Neural cell (in vitro differentiated cells): ENCODE measurements around the gene BABAM2. TPM values are rescaled to one million over a fixed set of nuclear protein-coding genes. Genes with fewer than 3 reads are reported as not detected.

Experiments used
- H2AFZ ChIP-seq: fragments of 200-600, 300-800 bp; sonication (generic), shearing (Covaris generic); 2 replicates; pipeline ENCODE4 v1.6.0; 2014; ENCODE audit warnings: low read depth, mild to moderate bottlenecking, antibody characterized with exemption, low read length, moderate library complexity
- H3F3A ChIP-seq: fragments of 200-600 bp; shearing (Covaris generic); 2 replicates; pipeline ENCODE4 v1.6.1; 2016; ENCODE audit warnings: mild to moderate bottlenecking, moderate library complexity, mixed read lengths, antibody characterized with exemption, low read length; ENCODE audit not compliant: insufficient read depth, poor library complexity, severe bottlenecking
- H3K27ac ChIP-seq: fragments of 200-600, 300-800 bp; sonication (generic), shearing (Covaris generic); 2 replicates; pipeline ENCODE4 v1.5.1; 2014; ENCODE audit warnings: mild to moderate bottlenecking, low read length, moderate library complexity
- H3K27me3 ChIP-seq: fragments of 300-800, 200-600 bp; sonication (generic), shearing (Covaris generic); 2 replicates; pipeline ENCODE4 v1.6.0; 2014; ENCODE audit warnings: mild to moderate bottlenecking, low read depth, low read length, moderate library complexity; ENCODE audit not compliant: insufficient read depth
- H3K36me3 ChIP-seq: fragments of 300-800, 200-600 bp; sonication (generic), shearing (Covaris generic); 2 replicates; pipeline ENCODE4 v1.5.1; 2014; ENCODE audit warnings: mild to moderate bottlenecking, antibody characterized with exemption, low read length, moderate library complexity; ENCODE audit not compliant: insufficient read depth
- H3K4me2 ChIP-seq: fragments of 300-800, 200-600 bp; sonication (generic), shearing (Covaris generic); 2 replicates; pipeline ENCODE4 v1.6.0; 2014; ENCODE audit warnings: mild to moderate bottlenecking, low read length
- H3K4me3 ChIP-seq: fragments of 300-800, 200-600 bp; sonication (generic), shearing (Covaris generic); 2 replicates; pipeline ENCODE4 v1.5.1; 2014; ENCODE audit warnings: mild to moderate bottlenecking, low read length, moderate library complexity
- H3K79me2 ChIP-seq: fragments of 200-600 bp; shearing (Covaris generic); replicated peaks from 2 replicates; pipeline ENCODE4 v1.6.0; 2014; ENCODE audit warnings: mild to moderate bottlenecking, low read length, moderate library complexity; ENCODE audit not compliant: insufficient read depth
- H3K9ac ChIP-seq: fragments of 300-800, 200-600 bp; sonication (generic), shearing (Covaris generic); 2 replicates; pipeline ENCODE4 v1.6.1; 2016; ENCODE audit warnings: mild to moderate bottlenecking, low read length, mixed read lengths
- H3K9me2 ChIP-seq: fragments of 200-600 bp; shearing (Covaris generic); 2 replicates; pipeline ENCODE4 v1.6.1; 2016; ENCODE audit warnings: mild to moderate bottlenecking, low read length, mixed read lengths; ENCODE audit not compliant: insufficient read depth
- H3K9me3 ChIP-seq: fragments of 200-600, 300-800 bp; sonication (generic), shearing (Covaris generic); 2 replicates; pipeline ENCODE4 v1.6.1; 2016; ENCODE audit warnings: mild to moderate bottlenecking, mixed run types, low read length, moderate library complexity, mixed read lengths
- H4K20me1 ChIP-seq: fragments of 200-600 bp; shearing (Covaris generic); 2 replicates; pipeline ENCODE4 v1.6.1; 2016; ENCODE audit warnings: mild to moderate bottlenecking, mixed run types; ENCODE audit not compliant: insufficient read depth
- EP300 ChIP-seq: fragments of 450-650 bp; conservative IDR thresholded peaks from 2 replicates; pipeline ENCODE4 v1.6.1; 2014; ENCODE audit warnings: antibody characterized with exemption, mild to moderate bottlenecking, moderate library complexity; ENCODE audit not compliant: poor library complexity, severe bottlenecking
- EZH2 ChIP-seq: fragments of 200-600, 300-800 bp; shearing (Covaris generic), sonication (generic); IDR thresholded peaks from 2 replicates; pipeline ENCODE4 v1.6.1; 2014; ENCODE audit warnings: antibody characterized with exemption, low read length, borderline replicate concordance, mild to moderate bottlenecking; ENCODE audit not compliant: insufficient read depth, poor library complexity, severe bottlenecking
- MXI1 ChIP-seq: fragments of 450-650 bp; conservative IDR thresholded peaks from 2 replicates; pipeline ENCODE4 v1.6.1; 2014; ENCODE audit warnings: antibody characterized with exemption, mild to moderate bottlenecking; ENCODE audit not compliant: poor library complexity, severe bottlenecking
- POLR2AphosphoS5 ChIP-seq: IDR thresholded peaks from 2 replicates; pipeline ENCODE4 v1.6.1; 2012
- RAD21 ChIP-seq: fragments of 450-650 bp; conservative IDR thresholded peaks from 2 replicates; pipeline ENCODE4 v1.6.1; 2014; ENCODE audit warnings: antibody characterized with exemption, mild to moderate bottlenecking, moderate library complexity
- SMC3 ChIP-seq: fragments of 450-650 bp; conservative IDR thresholded peaks from 2 replicates; pipeline ENCODE4 v1.6.1; 2014; ENCODE audit warnings: antibody characterized with exemption, mild to moderate bottlenecking, moderate library complexity; ENCODE audit not compliant: poor library complexity
- TAF1 ChIP-seq: IDR thresholded peaks from 2 replicates; pipeline ENCODE4 v1.6.1; 2012; ENCODE audit warnings: low read depth
- polyA plus RNA-seq: library from polyadenylated mRNA; depleted of rRNA; stranded (reverse); fragments of >200 nt; gene quantifications from 2 replicates; pipeline ENCODE4 v1.2.3, GENCODE V29; 2014
- TF ChIP-seq, protein P1 (sequence below): IDR thresholded peaks from 2 replicates; pipeline ENCODE4 v1.6.1; 2012; ENCODE audit warnings: borderline replicate concordance
- TF ChIP-seq, protein P2 (sequence below): fragments of 450-650 bp; IDR thresholded peaks from 2 replicates; pipeline ENCODE4 v1.5.1; 2014; ENCODE audit warnings: antibody characterized with exemption, mild to moderate bottlenecking, moderate library complexity; ENCODE audit not compliant: poor library complexity, severe bottlenecking

BABAM2 gene
- polyA plus RNA-seq, 1 donor from 2014 or later = 15.3 TPM

DNA sequence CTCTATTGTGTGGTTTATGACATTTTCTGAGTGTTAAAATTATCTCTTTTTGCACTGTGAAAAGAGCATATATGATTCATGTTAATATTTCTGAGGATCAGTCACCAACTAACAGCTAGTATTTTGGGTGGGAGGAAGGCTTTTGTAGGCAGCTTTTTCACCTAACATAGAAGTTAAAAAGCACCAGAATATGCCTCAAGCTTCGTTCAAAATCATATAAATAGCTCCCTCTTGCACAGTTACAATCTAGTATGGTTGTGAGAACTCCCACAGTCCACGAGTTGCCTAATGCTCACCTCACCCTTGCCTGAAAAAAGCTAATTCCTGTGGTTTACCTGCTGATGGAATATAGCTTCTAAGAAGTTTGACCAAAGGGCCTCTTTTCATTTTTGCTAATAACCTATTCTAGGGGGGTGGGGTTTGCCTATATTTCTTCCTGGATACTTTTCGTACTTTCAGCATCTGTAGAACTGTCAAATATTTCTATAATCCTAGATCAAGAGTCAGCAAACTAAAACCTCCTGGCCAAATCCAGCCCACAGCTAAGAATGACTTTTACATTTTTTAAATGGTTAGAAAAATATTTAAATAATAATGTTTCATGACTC lies 335.0 kb downstream of the BABAM2 start:
- Histone ChIP-seq H3K27me3 (no peaks in the 10 kb centered on the region), H3K4me2 (no peak overlapping the region), H3K27ac (no peak overlapping the region), H3K9ac (no peak overlapping the region), H3K79me2 (no peaks in the 10 kb centered on the region), H3F3A (no peaks in the 10 kb centered on the region), H4K20me1 (no peaks in the 10 kb centered on the region), H3K36me3 (no peaks in the 10 kb centered on the region), H3K9me2 (no peaks in the 10 kb centered on the region), H3K4me3 (no peak overlapping the region), H2AFZ (no peak overlapping the region), H3K9me3 (no peaks in the 10 kb centered on the region)
- TF ChIP-seq, protein P1, sequence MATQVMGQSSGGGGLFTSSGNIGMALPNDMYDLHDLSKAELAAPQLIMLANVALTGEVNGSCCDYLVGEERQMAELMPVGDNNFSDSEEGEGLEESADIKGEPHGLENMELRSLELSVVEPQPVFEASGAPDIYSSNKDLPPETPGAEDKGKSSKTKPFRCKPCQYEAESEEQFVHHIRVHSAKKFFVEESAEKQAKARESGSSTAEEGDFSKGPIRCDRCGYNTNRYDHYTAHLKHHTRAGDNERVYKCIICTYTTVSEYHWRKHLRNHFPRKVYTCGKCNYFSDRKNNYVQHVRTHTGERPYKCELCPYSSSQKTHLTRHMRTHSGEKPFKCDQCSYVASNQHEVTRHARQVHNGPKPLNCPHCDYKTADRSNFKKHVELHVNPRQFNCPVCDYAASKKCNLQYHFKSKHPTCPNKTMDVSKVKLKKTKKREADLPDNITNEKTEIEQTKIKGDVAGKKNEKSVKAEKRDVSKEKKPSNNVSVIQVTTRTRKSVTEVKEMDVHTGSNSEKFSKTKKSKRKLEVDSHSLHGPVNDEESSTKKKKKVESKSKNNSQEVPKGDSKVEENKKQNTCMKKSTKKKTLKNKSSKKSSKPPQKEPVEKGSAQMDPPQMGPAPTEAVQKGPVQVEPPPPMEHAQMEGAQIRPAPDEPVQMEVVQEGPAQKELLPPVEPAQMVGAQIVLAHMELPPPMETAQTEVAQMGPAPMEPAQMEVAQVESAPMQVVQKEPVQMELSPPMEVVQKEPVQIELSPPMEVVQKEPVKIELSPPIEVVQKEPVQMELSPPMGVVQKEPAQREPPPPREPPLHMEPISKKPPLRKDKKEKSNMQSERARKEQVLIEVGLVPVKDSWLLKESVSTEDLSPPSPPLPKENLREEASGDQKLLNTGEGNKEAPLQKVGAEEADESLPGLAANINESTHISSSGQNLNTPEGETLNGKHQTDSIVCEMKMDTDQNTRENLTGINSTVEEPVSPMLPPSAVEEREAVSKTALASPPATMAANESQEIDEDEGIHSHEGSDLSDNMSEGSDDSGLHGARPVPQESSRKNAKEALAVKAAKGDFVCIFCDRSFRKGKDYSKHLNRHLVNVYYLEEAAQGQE = no peak
- TF ChIP-seq MXI1 = no peak
- TF ChIP-seq SMC3 = no peak
- no peak for TF ChIP-seq EP300
- TF ChIP-seq EZH2 = no peak
- no peak for TF ChIP-seq RAD21
- TF ChIP-seq POLR2AphosphoS5 = no peak
- TF ChIP-seq TAF1 = no peak
- TF ChIP-seq, protein P2, sequence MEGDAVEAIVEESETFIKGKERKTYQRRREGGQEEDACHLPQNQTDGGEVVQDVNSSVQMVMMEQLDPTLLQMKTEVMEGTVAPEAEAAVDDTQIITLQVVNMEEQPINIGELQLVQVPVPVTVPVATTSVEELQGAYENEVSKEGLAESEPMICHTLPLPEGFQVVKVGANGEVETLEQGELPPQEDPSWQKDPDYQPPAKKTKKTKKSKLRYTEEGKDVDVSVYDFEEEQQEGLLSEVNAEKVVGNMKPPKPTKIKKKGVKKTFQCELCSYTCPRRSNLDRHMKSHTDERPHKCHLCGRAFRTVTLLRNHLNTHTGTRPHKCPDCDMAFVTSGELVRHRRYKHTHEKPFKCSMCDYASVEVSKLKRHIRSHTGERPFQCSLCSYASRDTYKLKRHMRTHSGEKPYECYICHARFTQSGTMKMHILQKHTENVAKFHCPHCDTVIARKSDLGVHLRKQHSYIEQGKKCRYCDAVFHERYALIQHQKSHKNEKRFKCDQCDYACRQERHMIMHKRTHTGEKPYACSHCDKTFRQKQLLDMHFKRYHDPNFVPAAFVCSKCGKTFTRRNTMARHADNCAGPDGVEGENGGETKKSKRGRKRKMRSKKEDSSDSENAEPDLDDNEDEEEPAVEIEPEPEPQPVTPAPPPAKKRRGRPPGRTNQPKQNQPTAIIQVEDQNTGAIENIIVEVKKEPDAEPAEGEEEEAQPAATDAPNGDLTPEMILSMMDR = no peak

DNA sequence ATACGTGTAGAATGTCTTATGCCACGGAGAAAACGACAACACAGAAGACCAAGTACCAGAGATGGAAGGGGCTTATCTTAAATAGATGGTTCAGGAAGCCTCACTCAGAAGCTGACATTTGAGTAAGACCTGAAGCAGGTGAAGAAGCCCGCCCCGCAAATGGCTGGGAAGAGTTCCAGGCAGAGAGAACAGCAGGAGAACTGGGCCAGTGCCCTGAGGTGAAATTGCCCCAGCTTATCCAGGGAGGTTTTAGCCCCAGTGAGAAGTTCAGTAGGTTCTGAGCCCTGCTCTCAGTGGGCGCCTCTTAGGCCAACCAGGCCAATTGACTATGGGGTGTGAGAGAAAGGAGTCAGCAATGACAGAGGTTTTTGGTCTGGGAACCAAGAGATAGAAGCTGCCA lies 336.0 kb downstream of the BABAM2 start:
- no peaks in the 10 kb centered on the region for H3K36me3 ChIP-seq
- H3K9me2 ChIP-seq = no peaks in the 10 kb centered on the region
- no peaks in the 10 kb centered on the region for H3K9me3 ChIP-seq
- H3K4me2 ChIP-seq = no peak overlapping the region
- no peak overlapping the region for H3K9ac ChIP-seq
- H3K27me3 ChIP-seq = no peaks in the 10 kb centered on the region
- H3F3A ChIP-seq = no peaks in the 10 kb centered on the region
- no peak overlapping the region for H3K4me3 ChIP-seq
- no peaks in the 10 kb centered on the region for H4K20me1 ChIP-seq
- H3K79me2 ChIP-seq = no peaks in the 10 kb centered on the region
- no peak overlapping the region for H3K27ac ChIP-seq
- no peak overlapping the region for H2AFZ ChIP-seq
- TF ChIP-seq MXI1 (no peak), RAD21 (no peak), EZH2 (no peak), TAF1 (no peak), EP300 (no peak), POLR2AphosphoS5 (no peak), SMC3 (no peak)
- TF ChIP-seq, protein P1 = no peak
- TF ChIP-seq, protein P2 = no peak
